G401 (cell line): ENCODE data around the gene CLDN7. TPM values are rescaled to one million over a fixed set of nuclear protein-coding genes. Genes with fewer than 3 reads are reported as not detected.
"Not testable (repeated sequence)": the region's sequence is repeated elsewhere in the genome, so short reads cannot be mapped to it uniquely, and the experiment has no call there.

Experiments
- DNase-seq: peaks from one replicate; pipeline ENCODE4 v3.0.0-alpha.2; 2015; ENCODE audit warnings: low spot score
- in situ Hi-C: cut with HindIII; loops from 2 replicates; pipeline ENCODE4 v1.10.0; 2016; ENCODE audit warnings: low sequenced_read_pairs, mixed read lengths
- total RNA-seq: library from RNA; depleted of rRNA; stranded (reverse); fragments of >200 nt; shearing (Covaris generic); gene quantifications from 2 replicates; pipeline ENCODE4 v1.2.3, GENCODE V29; 2014

CLDN7 gene
- total RNA-seq, 1 experiment from 2014 or later = 0.17 TPM

- DNase-seq = no peak
Measured at GRCh38 chr17:7258731-7259554, 3.3 kb downstream of the CLDN7 start.

GRCh38 chr17:7256766-7257456, 5.4 kb downstream of the CLDN7 start:
- DNase-seq = no peak
- in situ Hi-C loops = no loop called here

More at GRCh38 chr17:7258731-7259554, 3.3 kb downstream of the CLDN7 start:
- in situ Hi-C loops = no loop called here

GRCh38 chr17:7254511-7254910, 7.8 kb downstream of the CLDN7 start:
- DNase-seq = no peak
- in situ Hi-C loops = no loop called here

- in situ Hi-C loops = no loop called here
- DNase-seq = no peak
Measured at GRCh38 chr17:7253082-7253481, 9.2 kb downstream of the CLDN7 start.

GRCh38 chr17:7252176-7253043, 9.9 kb downstream of the CLDN7 start, which contains the start of gene ELP5:
TSS of gene ELP5 (plus strand) at chr17:7252215. CDS start at chr17:7252551, 336 bp downstream.
- in situ Hi-C loops = no loop called here
- DNase-seq = peak; percentile 93

- DNase-seq = peak; percentile 100
- in situ Hi-C loops = no loop called here
Measured at GRCh38 chr17:7251661-7252175, 10.6 kb downstream of the CLDN7 start, which contains the start of gene CTDNEP1. TSS of gene CTDNEP1 (minus strand) at chr17:7251734. CDS start at chr17:7251296, 438 bp downstream.

- in situ Hi-C loops = no loop called here
- no peak for DNase-seq
Measured at GRCh38 chr17:7250695-7251627, 11.3 kb downstream of the CLDN7 start.

GRCh38 chr17:7249830-7250229, 12.4 kb downstream of the CLDN7 start:
- in situ Hi-C loops = no loop called here
- no peak for DNase-seq

- in situ Hi-C loops = no loop called here
Measured at GRCh38 chr17:7249214-7249613, 13.1 kb downstream of the CLDN7 start.

GRCh38 chr17:7248796-7249195, 13.5 kb downstream of the CLDN7 start:
- no peak for DNase-seq
- in situ Hi-C loops = no loop called here

More at GRCh38 chr17:7249214-7249613, 13.1 kb downstream of the CLDN7 start:
- no peak for DNase-seq

- in situ Hi-C loops = no loop called here
- no peak for DNase-seq
Measured at GRCh38 chr17:7246779-7247178, 15.5 kb downstream of the CLDN7 start.

- DNase-seq, in situ Hi-C loops: not testable (repeated sequence)
Measured at GRCh38 chr17:7243838-7244237, 18.4 kb downstream of the CLDN7 start.

- in situ Hi-C loops = no loop called here
- DNase-seq = no peak
Measured at GRCh38 chr17:7243453-7243729, 18.9 kb downstream of the CLDN7 start.

GRCh38 chr17:7242717-7243452, 19.4 kb downstream of the CLDN7 start:
- peak; percentile 93 for DNase-seq
- in situ Hi-C loops = no loop called here

- DNase-seq = peak; percentile 97
- in situ Hi-C loops = no loop called here
Measured at GRCh38 chr17:7241783-7242716, 20.2 kb downstream of the CLDN7 start, which contains the start of gene GABARAP. TSS of gene GABARAP (minus strand) at chr17:7242449. CDS start at chr17:7242330, 119 bp downstream.

- no peak for DNase-seq
- in situ Hi-C loops = no loop called here
Measured at GRCh38 chr17:7241090-7241733, 21.1 kb downstream of the CLDN7 start.
